Raji (cell line): ENCODE measurements around the gene HPSE.

Source experiments
- POLR2A ChIP-seq: IDR thresholded peaks from 2 replicates; pipeline ENCODE4 v1.6.1; 2011; ENCODE audit warnings: low read depth, low read length, control low read depth; ENCODE audit not compliant: insufficient read depth

Gene HPSE

DNA sequence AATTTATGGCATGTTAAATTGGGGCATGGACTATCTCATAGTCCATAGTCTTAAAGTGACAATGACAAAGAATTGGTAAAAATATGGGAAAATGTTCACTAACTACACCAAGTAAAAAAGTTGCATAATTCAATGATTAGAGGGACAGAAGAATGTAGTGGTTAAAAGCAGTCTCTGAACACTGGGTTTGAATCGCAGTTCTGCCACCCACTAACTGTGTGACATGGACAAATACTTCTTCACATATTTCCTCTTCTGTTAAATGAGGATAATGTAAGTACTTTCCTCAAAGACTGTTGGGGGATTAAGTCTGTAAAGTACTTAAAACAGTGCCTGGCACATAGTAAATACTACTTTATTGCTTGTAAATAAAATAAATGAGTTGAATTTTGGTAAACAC, 65.4 kb downstream of the HPSE start:
- no peak for TF ChIP-seq POLR2A

DNA sequence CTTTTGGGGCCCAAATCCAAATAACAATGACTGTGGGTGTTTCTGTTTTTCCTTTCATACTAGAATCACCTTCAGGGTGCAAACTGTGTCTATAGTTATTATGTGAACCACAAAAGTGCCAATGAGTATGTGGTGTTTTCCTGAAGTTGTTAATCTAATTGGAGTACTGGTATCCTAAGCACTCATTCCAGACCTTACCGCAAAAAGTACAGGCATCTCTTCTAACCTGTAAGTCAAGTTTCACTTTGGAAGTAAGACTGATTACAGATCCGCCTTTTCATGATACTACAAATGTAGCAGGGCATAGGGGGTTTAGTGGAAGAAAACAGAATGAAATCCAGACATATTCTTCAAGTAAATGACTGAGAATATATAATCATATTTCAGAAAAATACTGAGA, 66.2 kb downstream of the HPSE start:
- no peak for TF ChIP-seq POLR2A

DNA sequence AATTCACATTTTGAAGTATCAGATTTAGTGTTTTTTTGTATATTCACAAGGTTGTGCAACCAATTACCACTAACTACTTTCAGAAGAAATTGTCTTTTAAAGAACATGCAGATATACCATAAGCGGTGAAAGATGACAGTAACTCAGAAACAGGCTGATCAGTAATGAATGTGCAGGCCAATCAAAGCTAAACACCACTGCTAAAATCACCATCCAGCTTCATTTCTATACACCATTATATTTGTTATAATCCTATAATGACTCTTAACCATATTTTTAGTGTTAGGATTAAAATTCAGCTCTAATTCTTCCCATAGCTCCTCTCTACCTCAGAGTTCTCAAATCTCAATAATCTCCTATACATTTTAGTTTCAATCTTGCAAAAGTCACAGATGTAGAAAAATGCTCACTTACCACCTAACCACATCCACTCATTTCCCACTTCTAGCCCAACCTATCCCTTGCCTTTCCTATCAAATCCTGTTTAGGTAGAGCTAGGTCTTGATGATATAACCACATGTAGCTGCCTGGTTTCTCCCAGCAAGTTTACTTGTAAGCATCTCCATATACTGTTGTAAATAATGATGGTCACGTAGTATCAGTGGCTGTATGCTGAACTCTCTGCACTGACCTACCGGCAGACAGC, 66.7 kb downstream of the HPSE start:
- no peak for TF ChIP-seq POLR2A

DNA sequence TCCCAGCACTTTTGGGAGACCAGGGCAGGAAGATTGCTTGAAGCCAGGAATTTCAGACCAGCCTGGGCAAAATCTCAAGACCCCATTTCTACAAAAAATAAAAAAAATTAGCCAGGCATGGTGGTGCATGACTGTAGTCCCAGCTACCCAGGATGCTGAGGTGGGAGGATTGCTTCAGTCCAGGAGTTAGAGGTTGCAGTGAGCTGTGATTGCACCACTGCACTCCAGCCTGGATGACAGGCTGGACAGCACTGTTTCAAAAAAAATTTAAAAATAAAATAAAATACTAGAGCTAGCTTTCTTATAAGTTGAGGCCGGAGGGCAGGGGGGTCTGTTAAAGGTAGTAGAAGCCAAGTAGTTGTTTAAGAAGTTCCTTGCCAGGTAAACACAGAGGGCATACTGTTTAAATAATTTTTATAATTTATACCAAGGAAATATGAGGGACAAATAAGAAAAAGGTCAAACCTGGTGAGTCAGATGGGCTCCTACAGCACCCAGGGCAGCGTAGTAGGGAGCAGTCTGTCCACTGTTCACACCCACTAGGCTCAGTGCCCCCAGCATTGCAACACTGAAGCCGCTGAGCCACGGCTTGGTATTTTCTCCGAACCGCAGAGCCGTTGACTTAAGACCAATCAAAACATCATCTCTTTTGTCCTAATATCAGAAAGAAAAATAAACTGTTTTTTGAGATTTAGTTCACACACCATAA, 67.4 kb downstream of the HPSE start:
- no peak for TF ChIP-seq POLR2A

DNA sequence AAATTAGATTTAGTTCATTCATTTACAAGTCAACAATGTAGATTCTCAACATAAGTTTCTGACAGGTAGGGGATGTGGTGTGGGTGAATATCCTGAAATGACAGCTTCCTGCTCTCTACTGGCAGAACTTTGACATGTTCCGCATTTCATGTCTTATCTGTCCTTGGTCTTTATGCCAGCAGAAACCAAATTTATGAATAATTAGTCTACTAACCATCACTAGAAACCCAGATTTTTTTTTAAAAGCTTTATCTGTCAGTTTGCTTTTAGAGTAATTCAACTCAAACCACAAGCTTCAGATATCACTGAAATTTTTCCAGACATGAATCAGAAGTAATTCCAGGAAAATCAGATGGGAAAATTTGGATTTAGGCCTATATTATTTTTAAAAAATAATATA, 68.0 kb downstream of the HPSE start:
- no peak for TF ChIP-seq POLR2A

DNA sequence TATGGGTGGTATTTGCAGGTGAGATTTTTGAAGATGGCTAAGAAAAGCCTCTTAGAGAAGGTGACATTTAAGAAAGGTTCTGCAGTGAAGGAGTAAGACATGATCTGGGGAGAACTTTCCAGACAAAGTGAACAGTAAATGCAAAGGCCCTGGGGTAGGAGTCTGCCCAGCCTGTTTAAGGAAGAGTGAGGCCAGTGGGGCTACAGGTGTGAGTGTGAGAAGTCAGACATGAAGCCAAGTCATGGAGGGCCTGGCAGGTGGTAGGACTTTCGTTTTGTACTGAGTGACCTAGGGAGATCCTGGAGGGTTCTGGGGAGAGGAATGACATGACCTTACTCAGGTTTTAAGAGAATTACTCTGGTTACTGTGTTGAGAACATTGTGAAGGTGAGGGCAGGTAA, 71.5 kb downstream of the HPSE start:
- TF ChIP-seq POLR2A = no peak

DNA sequence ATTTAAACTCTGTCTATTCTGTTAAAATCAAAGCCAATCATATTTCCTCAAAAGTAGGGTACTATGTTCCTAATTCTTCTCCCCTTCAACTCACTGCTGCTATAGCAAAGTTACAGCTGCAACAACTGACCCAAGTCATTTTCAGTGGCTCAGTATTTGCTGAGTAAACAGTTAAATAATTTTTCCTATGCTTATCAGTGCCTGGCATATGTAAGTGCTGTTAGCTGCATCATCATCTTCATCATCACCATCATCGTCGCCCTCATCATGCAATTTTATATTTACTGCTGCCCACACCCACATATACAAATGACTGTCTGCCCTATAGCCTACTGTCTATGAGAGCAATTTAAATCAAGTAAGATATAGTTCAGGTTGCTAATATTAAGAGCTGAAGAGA, 72.0 kb downstream of the HPSE start:
- TF ChIP-seq POLR2A = no peak

DNA sequence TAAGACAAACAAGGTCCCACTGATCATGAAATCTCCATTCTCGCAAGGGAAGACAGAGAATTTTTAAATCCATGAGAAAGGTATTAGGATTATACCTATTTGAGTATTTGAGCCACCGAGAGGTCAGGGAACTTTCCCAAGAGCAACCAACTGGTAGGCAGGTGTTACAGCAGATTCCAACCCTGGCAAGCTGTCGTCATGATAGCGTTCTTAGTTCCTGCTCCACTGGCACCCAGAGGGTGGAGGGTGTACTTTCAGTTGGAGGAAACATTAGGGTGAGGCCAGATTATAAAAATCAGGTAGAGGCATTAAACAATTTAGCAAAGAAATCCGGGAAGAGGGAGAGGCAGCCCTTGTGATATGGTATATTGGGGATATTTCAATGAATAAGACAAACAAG, 73.3 kb downstream of the HPSE start:
- TF ChIP-seq POLR2A = no peak

DNA sequence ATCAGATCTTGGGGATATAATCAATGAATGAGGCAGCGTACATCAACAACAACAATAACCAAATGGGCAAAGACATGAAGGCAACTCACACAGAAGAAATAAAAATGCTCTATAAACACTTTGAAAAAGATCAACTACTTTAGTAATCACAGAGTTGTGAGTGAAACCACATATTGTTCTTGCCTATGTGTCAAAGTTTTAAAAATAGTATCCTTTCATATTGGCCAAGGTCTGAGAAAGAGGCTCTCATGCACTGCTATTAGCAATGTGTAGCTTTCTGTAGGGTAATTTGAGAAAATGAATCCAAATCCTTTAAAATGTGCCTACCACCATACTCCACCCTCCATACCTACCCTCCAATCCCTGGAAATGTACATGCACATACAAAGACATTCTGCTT, 75.1 kb downstream of the HPSE start:
- TF ChIP-seq POLR2A = no peak

DNA sequence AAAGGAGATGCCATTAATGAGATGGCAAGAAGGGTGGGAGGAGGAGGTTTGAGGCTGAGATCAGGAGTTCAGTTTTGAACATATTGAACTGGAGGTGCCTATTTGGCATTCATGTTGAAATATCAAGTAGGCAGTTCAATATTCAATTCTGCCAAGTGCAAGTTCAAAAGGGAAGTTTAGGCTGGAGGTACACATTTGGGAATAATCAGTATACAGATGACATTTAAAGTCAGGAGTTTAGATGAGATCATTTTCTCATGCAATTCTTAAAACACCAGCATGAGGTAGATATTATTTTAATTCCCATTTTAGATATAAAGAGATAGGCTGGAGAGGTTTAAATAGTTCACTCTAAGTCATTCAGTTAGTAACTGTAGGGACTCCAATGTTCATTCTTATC, 76.2 kb downstream of the HPSE start:
- no peak for TF ChIP-seq POLR2A

DNA sequence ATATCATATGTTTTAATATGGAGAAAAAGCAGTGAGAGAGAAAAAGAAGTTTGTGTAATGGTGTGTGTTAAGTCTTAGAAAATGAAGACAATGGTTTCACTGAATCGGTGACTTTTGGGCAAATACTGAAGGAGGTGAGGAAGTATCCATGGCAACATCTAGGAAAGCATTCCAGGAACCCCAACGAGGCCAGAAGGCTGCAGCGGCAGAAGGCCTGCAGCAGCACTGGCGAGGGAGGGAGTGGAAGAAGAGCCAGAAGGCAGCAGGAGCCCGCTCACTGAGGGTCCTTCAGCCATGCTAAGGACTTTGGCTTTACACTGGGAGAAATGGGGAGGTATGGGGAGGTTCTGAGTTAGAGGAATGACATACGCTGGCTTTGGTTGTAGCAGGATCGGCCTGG, 76.8 kb downstream of the HPSE start:
- no peak for TF ChIP-seq POLR2A

DNA sequence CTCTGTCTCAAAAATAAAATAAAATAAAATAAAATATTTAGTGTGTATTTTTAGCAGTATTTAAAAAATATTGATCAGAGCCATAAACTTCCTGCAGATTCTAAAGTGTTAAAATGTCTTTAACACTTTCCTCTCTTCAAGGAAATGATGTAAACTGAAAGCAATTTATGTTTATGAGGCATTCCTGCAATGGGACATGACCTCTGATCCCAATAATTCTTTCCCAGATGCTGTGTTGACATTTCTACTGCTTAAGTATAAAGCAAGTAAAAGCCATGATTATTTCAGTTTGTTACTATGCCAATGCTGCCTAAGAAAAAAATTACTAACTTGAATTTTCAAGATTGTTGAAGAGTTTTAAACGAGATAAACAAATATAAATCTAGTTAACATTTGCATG, 79.1 kb downstream of the HPSE start:
- no peak for TF ChIP-seq POLR2A

DNA sequence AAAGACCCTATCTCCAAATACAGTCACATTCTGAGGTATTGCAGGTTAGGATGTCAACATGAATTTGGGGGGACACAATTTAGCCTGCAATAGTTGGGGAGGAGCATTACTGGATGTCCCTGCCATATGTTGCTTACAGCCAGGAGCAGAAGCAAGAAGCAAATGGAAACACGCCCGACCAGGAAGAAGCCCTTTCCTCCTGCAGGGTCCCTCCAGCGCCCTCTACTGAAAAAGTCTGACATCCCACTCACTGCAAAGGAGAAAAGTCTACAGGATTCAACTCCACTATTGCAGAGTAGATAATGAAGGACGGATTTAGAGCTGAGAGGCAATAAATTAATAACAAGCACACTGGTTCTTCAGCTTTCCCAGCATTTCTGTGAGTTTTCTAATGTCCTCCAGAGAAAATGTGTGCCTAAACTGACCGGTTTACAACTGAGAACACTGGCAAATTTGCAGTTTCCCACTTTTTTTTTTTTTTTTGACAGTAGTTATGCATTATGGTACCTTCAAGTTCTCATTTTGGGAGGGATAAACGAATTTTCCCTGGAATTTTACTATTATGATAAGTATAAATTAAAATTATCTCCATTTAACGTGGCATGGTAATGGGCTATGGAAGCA, 81.8 kb downstream of the HPSE start:
- no peak for TF ChIP-seq POLR2A

DNA sequence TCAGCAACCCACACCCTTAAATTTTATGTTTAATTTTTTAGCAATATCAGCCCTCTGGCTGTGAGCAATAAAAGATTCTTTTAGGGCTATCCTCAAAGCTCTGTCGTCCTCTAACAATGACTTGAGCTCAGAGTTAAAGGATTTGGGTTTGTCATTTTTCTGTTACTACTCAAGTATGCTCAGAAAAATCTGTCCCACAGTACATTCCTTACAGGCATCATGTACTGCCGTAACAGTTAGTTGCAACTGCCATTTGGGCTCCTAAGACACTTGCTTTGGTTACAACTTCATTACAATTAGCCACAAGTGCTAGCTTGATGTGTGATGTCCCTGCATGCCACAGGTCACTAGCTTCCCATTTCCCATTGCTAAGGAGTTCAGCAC, 83.2 kb downstream of the HPSE start:
- no peak for TF ChIP-seq POLR2A

DNA sequence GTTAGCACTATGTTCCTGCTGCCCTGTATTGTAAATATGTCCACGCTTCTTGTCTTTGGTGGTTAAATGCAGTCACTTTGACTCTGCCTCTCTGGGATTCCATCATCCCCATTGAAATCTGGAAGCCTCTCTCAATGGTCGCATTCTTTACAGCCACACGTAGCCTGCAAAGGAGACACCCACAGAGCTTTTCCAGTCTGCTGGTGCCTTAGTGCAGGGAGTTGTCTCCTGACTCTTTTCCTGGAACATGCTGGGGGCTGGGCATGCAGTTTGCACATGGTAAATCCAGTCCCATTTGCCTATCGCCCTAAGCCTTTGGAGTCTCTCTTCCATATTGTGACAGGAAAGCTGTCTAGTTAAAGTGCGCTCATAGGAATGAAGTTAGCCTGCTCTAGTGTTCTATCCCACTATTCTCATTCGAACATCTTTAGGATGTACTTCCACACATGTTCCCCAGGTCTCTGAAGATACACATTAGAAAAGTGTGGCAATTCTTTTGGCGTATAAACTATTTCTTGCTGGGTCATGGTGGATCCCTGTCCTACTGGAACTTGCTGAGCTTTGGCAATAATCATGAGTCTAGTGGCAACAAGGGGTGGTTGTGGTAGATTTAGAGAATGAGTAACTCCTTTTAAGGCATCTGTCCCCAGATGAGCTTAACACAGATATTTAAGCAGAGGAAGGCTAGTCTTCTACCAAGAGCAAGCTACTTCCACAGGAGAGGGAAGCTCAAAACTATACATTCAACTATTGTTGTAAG, 83.8 kb downstream of the HPSE start:
- TF ChIP-seq POLR2A = no peak

DNA sequence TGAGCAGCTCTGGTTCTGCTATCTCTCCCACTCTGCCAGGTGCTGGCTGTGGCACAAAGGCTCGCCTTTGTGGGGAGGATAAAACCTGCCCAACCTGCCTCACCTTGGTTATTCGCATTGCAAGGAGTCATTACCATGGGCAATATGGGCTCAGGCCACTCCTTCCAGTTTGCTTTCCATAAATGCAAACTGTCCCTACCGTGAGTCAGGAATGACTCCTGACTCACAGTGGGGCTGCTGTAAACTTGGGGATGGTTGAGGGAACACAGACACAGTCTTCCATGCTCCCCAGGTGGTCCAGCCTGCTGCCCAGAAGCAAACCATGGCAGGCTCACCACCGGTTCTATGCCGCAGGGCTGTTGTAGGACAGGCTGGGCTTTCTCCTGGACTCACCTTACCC, 86.2 kb downstream of the HPSE start:
- TF ChIP-seq POLR2A = no peak
